HG03432 (cell line): ENCODE results near the gene PRPH.
A peak's percentile ranks its signal among the peaks of the same experiment; 100 is the strongest.

Experiments
- ATAC-seq: cut with Tn5 transposase; IDR thresholded peaks from one replicate; pipeline ENCODE4 v1.9.1; 2021; ENCODE audit warnings: mild to moderate bottlenecking, moderate library complexity; ENCODE audit not compliant: unreplicated experiment

Gene PRPH

DNA sequence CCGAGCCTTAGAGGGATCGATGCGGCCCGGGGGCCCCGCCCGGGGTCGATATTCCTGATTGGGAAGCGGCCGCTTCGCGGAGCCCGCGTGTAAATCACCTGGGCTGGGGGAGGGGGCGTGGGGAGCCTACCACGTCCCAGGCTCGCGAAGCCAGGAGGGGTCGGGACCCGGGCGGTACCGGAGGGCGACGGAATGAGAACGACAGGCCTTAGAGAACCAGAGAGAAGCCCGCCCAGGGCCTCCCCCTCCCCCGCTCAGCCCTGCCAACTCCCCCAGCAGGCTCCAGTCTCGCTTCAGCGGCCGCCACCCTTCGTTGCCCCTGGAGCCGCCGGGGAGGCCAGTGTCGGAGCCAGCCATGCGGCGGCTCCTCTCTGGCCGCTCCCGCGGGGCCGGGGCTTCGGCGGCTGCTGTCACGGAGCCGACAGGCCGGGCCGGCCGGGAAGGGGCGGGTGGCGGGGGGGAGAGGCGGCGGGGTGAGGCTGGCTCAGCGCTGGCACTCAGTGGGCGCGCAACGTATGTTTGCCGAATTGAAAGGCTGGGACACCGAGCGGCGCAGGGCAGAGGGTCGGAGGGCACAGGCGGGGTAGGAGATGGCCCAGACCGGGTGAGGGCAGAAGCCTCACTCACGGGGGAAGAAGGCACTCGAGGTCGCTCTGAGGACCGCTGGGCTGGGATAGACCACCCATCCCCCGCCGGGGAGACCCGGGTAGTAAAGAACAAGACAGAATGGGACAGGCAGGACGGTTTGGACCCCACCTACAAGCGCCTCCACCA lies 50.3 kb downstream of the PRPH start:
- peak; percentile 50 for ATAC-seq

DNA sequence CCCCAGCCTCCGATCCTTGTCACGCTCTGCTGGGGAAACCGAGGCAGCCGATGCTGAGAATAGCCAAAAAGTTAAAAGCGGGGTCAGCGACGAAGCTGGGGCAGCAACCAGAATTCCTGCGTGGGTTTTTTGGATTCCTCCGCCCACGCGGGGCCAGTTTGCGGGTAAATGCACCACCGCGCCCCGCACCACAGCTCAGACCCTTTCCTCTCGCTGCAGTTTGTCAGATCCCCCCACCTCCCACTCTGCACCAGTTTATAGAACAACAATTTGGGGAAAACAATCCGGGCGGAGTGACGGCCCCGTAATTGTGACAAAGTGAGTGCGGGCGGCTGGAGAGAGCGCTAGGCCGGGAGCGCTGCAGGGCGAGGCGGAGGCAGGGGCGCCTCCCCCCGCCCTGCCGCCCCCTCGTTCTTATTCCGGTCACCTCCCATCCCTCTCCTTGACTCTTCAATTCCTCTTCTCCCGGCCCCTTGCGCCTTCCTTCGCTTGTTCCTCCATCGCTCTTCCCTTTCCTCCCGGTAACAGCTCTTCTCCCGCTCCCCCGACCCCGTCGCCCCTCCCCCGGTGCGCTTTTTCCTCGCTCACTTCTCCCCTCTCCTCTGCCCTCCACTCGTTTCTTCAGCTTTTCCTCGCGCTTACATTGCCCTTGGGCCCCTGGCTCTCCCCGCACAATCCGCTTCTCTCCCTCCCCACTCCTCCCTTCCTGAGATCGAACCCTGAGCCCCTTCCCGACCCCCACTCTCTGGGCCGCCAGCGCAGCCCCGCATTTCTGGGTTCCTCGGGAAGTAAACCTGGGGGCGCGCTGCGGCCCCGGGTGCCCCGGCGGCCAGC lies 51.1 kb downstream of the PRPH start:
- no peak for ATAC-seq

DNA sequence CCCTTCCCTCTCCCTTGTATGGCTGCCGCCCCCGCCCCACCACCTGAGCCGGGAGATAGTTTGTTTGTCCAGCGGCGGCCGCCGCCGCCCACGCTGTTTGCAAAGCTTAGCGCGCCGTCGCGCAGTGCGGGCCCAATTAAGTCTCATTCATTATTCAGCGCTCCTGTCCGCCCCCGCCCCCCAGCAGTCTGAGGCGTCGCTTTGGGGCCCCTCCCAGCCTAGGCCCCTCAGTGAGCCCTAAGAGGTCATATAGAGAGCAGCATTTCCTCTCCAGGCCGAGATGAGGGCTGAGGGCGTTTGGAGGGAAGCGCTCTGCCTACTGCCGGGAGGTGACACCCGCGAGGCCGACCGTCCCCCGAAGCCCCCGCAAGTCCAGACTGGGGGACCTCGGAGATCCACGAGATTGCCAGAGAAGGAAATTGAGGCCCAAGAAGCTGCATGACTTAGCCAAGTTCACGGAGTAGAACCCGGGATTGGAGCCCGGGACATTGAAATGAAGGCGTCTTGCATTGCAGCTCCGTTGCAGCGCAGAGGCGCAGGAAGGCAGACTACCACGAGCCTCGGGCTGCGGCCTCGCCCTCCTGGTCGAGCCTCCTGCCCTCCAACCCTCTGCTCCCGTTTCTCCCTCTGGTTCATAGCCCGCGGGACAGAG lies 51.8 kb downstream of the PRPH start, which contains the start of gene DNAJC22:
Gene DNAJC22, plus strand, starts transcription at position 230 of the 652 bp plus-strand sequence. CDS start 1,985 bp downstream, outside the sequence.
- no peak for ATAC-seq

DNA sequence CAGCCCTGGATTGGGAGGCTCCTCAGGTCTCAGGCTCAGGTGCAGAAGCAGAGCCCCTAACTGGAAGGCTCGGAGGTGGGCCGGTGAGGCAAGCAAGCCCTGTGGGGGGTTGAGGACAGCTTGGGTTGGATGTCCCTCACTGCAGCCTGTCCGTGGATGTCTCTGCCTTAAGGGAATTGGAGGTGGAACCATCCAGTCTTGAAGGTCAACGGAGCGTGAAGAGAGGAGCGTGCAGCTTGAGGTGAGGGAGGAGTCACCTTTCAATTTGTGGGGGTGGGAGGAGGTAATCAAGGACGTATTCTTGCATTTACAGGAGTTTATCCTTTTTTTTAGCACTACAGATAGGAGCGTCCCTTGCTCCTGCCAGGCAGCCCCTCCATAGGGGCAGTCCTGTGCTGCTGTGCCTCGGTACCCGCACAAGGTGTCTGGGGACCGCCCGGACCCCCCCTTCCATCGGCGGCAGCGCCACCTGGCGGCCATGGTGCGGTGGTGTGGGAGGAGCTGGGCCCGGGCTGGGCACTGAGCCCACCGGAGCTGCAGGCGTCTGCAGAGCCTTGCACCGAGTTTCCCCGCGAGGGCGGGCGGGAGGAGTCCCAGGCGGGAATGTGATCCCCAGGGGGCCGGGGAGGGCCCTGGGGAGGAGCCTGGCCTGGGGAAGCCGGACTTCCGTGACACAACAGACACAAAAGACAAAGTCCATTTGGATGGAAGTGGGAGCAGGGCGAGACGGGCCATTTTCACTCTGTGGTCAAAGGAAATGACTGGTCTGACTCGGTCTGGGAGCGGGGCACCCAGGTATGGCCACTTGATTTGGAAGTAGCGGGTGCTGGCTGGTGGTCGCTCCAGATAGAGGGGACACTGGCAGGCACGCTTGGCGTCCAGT lies 52.6 kb downstream of the PRPH start:
- ATAC-seq = peak; percentile 63
